ENCODE measurements around the gene FUZ. TPM values are rescaled to one million over a fixed set of nuclear protein-coding genes. Genes with fewer than 3 reads are reported as not detected.

Gene FUZ
- total RNA-seq, 6 experiments from 2014 or later: 9.4 to 14.2 (median 11.7) TPM

DNA sequence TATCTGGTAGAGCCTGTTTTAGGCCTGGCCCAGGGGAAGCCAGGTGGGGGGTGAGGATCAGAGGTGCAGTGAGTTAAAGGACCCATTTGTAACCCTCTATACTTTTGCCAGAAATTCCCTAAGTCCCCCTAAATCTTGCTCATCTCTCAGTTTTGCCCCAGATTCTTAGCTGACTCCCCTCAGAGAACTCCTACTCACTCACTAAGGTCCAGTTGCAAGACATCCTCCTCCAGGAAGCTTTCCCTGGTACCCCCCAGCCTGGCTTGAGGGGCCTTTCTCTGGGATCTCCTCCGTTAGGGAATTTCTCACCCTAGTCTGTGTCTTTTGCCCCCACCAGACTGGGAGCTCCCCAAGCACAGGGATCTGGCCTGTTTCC lies 51.9 kb downstream of the FUZ start:
- peaks cover 38% of the 10 kb centered on the region for H3K4me1 Mint-ChIP-seq (ENCODE audit: low read depth)
- H3K4me3 Mint-ChIP-seq: no peak overlapping the region
- no peaks in the 10 kb centered on the region for H3K36me3 Mint-ChIP-seq (ENCODE audit: low read depth)
- TF ChIP-seq, protein P1, sequence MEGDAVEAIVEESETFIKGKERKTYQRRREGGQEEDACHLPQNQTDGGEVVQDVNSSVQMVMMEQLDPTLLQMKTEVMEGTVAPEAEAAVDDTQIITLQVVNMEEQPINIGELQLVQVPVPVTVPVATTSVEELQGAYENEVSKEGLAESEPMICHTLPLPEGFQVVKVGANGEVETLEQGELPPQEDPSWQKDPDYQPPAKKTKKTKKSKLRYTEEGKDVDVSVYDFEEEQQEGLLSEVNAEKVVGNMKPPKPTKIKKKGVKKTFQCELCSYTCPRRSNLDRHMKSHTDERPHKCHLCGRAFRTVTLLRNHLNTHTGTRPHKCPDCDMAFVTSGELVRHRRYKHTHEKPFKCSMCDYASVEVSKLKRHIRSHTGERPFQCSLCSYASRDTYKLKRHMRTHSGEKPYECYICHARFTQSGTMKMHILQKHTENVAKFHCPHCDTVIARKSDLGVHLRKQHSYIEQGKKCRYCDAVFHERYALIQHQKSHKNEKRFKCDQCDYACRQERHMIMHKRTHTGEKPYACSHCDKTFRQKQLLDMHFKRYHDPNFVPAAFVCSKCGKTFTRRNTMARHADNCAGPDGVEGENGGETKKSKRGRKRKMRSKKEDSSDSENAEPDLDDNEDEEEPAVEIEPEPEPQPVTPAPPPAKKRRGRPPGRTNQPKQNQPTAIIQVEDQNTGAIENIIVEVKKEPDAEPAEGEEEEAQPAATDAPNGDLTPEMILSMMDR (IDR thresholded peaks at IDR 0.05): no peak
- no peaks in the 10 kb centered on the region for H3K27me3 Mint-ChIP-seq (ENCODE audit: insufficient read depth)
- peaks cover 2% of the 10 kb centered on the region for H3K9me3 Mint-ChIP-seq
- H3K27ac Mint-ChIP-seq: no peak overlapping the region
- DNase-seq: no peak

DNA sequence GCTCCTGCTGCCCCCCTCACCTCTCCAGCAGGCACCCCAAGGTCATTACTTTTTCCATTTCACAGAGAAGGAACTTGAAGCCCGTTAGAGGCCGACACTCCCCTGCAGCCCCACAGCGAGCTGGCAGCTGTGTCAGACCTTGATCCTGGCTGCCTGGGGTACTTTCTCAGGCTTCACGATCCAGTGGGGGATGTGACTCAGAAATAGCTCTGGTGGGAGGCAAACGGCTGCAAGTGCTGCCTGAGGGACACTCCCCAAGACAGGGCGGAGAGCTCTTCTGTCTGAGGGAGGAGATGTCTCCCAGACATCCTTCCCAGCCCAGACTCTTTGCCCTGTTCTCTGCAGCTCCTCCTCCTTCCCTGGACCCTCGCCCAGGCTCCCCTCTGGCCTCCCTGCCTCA lies 54.8 kb downstream of the FUZ start:
- H3K36me3 Mint-ChIP-seq (ENCODE audit: low read depth): peaks cover 4% of the 10 kb centered on the region; the same call in 1 of the 2 replicates
- H3K27me3 Mint-ChIP-seq (ENCODE audit: insufficient read depth): no peaks in the 10 kb centered on the region
- H3K9me3 Mint-ChIP-seq: peaks cover 21% of the 10 kb centered on the region
- peak overlapping the region; percentile 71 for H3K27ac Mint-ChIP-seq
- TF ChIP-seq, protein P1 (IDR thresholded peaks at IDR 0.05): no peak
- peaks cover 30% of the 10 kb centered on the region for H3K4me1 Mint-ChIP-seq (ENCODE audit: low read depth)
- peak overlapping the region; percentile 48; the same call in 1 of the 2 replicates for H3K4me3 Mint-ChIP-seq
- DNase-seq: peak; percentile 44

Small RNA genes lying within 50 kb of the gene (microRNA-seq; reads per million reads assigned to microRNA genes)
- gene MIR4749 (10.8 reads per million, percentile 12 among the genes with 10 or more reads in this experiment), gene MIR6799 (23.2 reads per million, percentile 30 among the genes with 10 or more reads in this experiment), gene MIR6800 (not detected)

Other genes with a start within 250 kb of the FUZ start
- 10 to 100 TPM; 66.0 to 79.7 (median 72.4) TPM for gene NOSIP, start 232.7 kb downstream of the FUZ start, total RNA-seq (2021; fragmentation: NEBNext Ultra II Directional; extraction: Animal tissue kit (Norgen Biotek cat#: 25700))
- under 1 TPM; 0.33 to 0.69 (median 0.42) TPM for gene PRRG2, start 232.0 kb downstream of the FUZ start, total RNA-seq (2021; fragmentation: NEBNext Ultra II Directional; extraction: Animal tissue kit (Norgen Biotek cat#: 25700))
- 10 to 100 TPM; 23.3 to 26.2 (median 24.3) TPM for gene PRR12, start 222.1 kb downstream of the FUZ start, total RNA-seq (2021; fragmentation: NEBNext Ultra II Directional; extraction: Animal tissue kit (Norgen Biotek cat#: 25700))
- 100 to 1,000 TPM; 130 to 162 (median 133) TPM for gene RRAS, start 173.1 kb downstream of the FUZ start, total RNA-seq (2021; fragmentation: NEBNext Ultra II Directional; extraction: Animal tissue kit (Norgen Biotek cat#: 25700))
- 100 to 1,000 TPM; 112 to 134 (median 121) TPM for gene SCAF1, start 171.1 kb downstream of the FUZ start, total RNA-seq (2021; fragmentation: NEBNext Ultra II Directional; extraction: Animal tissue kit (Norgen Biotek cat#: 25700))
- gene IRF3, start 147.4 kb downstream of the FUZ start, total RNA-seq (2021; fragmentation: NEBNext Ultra II Directional; extraction: Animal tissue kit (Norgen Biotek cat#: 25700)): 10 to 100 TPM; 55.5 to 72.8 (median 58.7) TPM
- gene BCL2L12, start 147.4 kb downstream of the FUZ start, total RNA-seq (2021; fragmentation: NEBNext Ultra II Directional; extraction: Animal tissue kit (Norgen Biotek cat#: 25700)): 10 to 100 TPM; 23.9 to 34.2 (median 33.4) TPM
- 100 to 1,000 TPM; 209 to 226 (median 217) TPM for gene PRMT1, start 136.0 kb downstream of the FUZ start, total RNA-seq (2021; fragmentation: NEBNext Ultra II Directional; extraction: Animal tissue kit (Norgen Biotek cat#: 25700))
- under 1 TPM; 0.74 to 0.99 (median 0.87) TPM for gene ADM5, start 123.7 kb downstream of the FUZ start, total RNA-seq (2021; fragmentation: NEBNext Ultra II Directional; extraction: Animal tissue kit (Norgen Biotek cat#: 25700))
- 10 to 100 TPM; 32.7 to 42.6 (median 36.4) TPM for gene CPT1C, start 122.2 kb downstream of the FUZ start, total RNA-seq (2021; fragmentation: NEBNext Ultra II Directional; extraction: Animal tissue kit (Norgen Biotek cat#: 25700))
- not detected for gene TSKS, start 50.0 kb downstream of the FUZ start, total RNA-seq (2021; fragmentation: NEBNext Ultra II Directional; extraction: Animal tissue kit (Norgen Biotek cat#: 25700))
- 100 to 1,000 TPM; 145 to 177 (median 162) TPM for gene AP2A1, start 46.3 kb downstream of the FUZ start, total RNA-seq (2021; fragmentation: NEBNext Ultra II Directional; extraction: Animal tissue kit (Norgen Biotek cat#: 25700))
- gene MED25, start 5.0 kb upstream of the FUZ start, total RNA-seq (2021; fragmentation: NEBNext Ultra II Directional; extraction: Animal tissue kit (Norgen Biotek cat#: 25700)): 10 to 100 TPM; 44.5 to 50.6 (median 47.8) TPM
- 100 to 1,000 TPM; 157 to 176 (median 162) TPM for gene PTOV1, start 37.9 kb upstream of the FUZ start, total RNA-seq (2021; fragmentation: NEBNext Ultra II Directional; extraction: Animal tissue kit (Norgen Biotek cat#: 25700))
- 10 to 100 TPM; 39.7 to 48.7 (median 47.2) TPM for gene PNKP, start 54.3 kb upstream of the FUZ start, total RNA-seq (2021; fragmentation: NEBNext Ultra II Directional; extraction: Animal tissue kit (Norgen Biotek cat#: 25700))
- 100 to 1,000 TPM in 5 of 6 experiments, 10 to 100 TPM in 1; 98.5 to 128 (median 104) TPM for gene AKT1S1, start 64.1 kb upstream of the FUZ start, total RNA-seq (2021; fragmentation: NEBNext Ultra II Directional; extraction: Animal tissue kit (Norgen Biotek cat#: 25700))
- 10 to 100 TPM; 42.8 to 53.3 (median 46.8) TPM for gene TBC1D17, start 64.4 kb upstream of the FUZ start, total RNA-seq (2021; fragmentation: NEBNext Ultra II Directional; extraction: Animal tissue kit (Norgen Biotek cat#: 25700))
- under 1 TPM in 5 of 6 experiments, not detected in 1; 0.24 to 0.48 (median 0.41) TPM for gene IL4I1, start 83.6 kb upstream of the FUZ start, total RNA-seq (2021; fragmentation: NEBNext Ultra II Directional; extraction: Animal tissue kit (Norgen Biotek cat#: 25700))
- gene ATF5, start 115.9 kb upstream of the FUZ start, total RNA-seq (2021; fragmentation: NEBNext Ultra II Directional; extraction: Animal tissue kit (Norgen Biotek cat#: 25700)): 10 to 100 TPM; 38.2 to 44.4 (median 41.2) TPM
- 10 to 100 TPM; 50.9 to 78.3 (median 68.3) TPM for gene NUP62, start 116.2 kb upstream of the FUZ start, total RNA-seq (2021; fragmentation: NEBNext Ultra II Directional; extraction: Animal tissue kit (Norgen Biotek cat#: 25700))
- not detected for gene SIGLEC11, start 147.9 kb upstream of the FUZ start, total RNA-seq (2021; fragmentation: NEBNext Ultra II Directional; extraction: Animal tissue kit (Norgen Biotek cat#: 25700))
- 10 to 100 TPM; 30.2 to 33.9 (median 32.7) TPM for gene VRK3, start 212.1 kb upstream of the FUZ start, total RNA-seq (2021; fragmentation: NEBNext Ultra II Directional; extraction: Animal tissue kit (Norgen Biotek cat#: 25700))
- gene ZNF473, start 212.7 kb upstream of the FUZ start, total RNA-seq (2021; fragmentation: NEBNext Ultra II Directional; extraction: Animal tissue kit (Norgen Biotek cat#: 25700)): 1 to 10 TPM; 5.4 to 7.4 (median 6.6) TPM

Measured in HFFc6 (cell line).